SK-MEL-5 (cell line): ENCODE results near the gene SPTLC1. TPM values are rescaled to one million over a fixed set of nuclear protein-coding genes. Genes with fewer than 3 reads are reported as not detected.
"Not testable (repeated sequence)": the region's sequence is repeated elsewhere in the genome, so short reads cannot be mapped to it uniquely, and the experiment has no call there.

ENCODE experiments used
- DNase-seq: peaks from one replicate; pipeline ENCODE4 v3.0.0-alpha.2; 2016; ENCODE audit warnings: low read depth, low spot score
- in situ Hi-C: cut with HindIII; loops from 2 replicates; pipeline ENCODE4 v1.10.0; 2016; ENCODE audit warnings: low sequenced_read_pairs, high pct_unique_total_duplicates, low pct_unique_long_range_greater_than_20kb
- total RNA-seq: library from RNA; depleted of rRNA; stranded (reverse); fragments of >200 nt; shearing (Covaris generic); gene quantifications from 2 replicates; pipeline ENCODE4 v1.2.3, GENCODE V29; 2014

The SPTLC1 gene
- total RNA-seq, 1 experiment from 2014 or later, result 112 TPM

GRCh38 chr9:92108122-92108521 is 7.1 kb downstream of the SPTLC1 start:
- DNase-seq, result no peak
- in situ Hi-C loops, result no loop called here

GRCh38 chr9:92105446-92106225 is 9.6 kb downstream of the SPTLC1 start:
- DNase-seq, in situ Hi-C loops: not testable (repeated sequence)

GRCh38 chr9:92103601-92104000 is 11.6 kb downstream of the SPTLC1 start:
- DNase-seq, in situ Hi-C loops: not testable (repeated sequence)

- DNase-seq, result no peak
- in situ Hi-C loops, result no loop called here
These were observed 14.8 kb downstream of the SPTLC1 start for GRCh38 chr9:92100237-92100911.

GRCh38 chr9:92098638-92099037 is 16.6 kb downstream of the SPTLC1 start:
- DNase-seq, result no peak
- in situ Hi-C loops, result no loop called here

GRCh38 chr9:92097997-92098482 is 17.2 kb downstream of the SPTLC1 start:
- in situ Hi-C loops, result no loop called here
- peak; percentile 93 for DNase-seq

- in situ Hi-C loops, result no loop called here
- no peak for DNase-seq
These were observed 20.0 kb downstream of the SPTLC1 start for GRCh38 chr9:92095236-92095635.

GRCh38 chr9:92094655-92095054 is 20.6 kb downstream of the SPTLC1 start:
- DNase-seq, result peak; percentile 4
- in situ Hi-C loops, result no loop called here

GRCh38 chr9:92077888-92078287 is 37.3 kb downstream of the SPTLC1 start:
- in situ Hi-C loops, result no loop called here
- DNase-seq, result no peak

GRCh38 chr9:92071634-92072033 is 43.6 kb downstream of the SPTLC1 start:
- no peak for DNase-seq

GRCh38 chr9:92066168-92066567 is 49.0 kb downstream of the SPTLC1 start:
- DNase-seq, result no peak
- in situ Hi-C loops, result no loop called here

More at GRCh38 chr9:92071634-92072033, 43.6 kb downstream of the SPTLC1 start:
- in situ Hi-C loops, result no loop called here

- in situ Hi-C loops, result no loop called here
- no peak for DNase-seq
These were observed 50.5 kb downstream of the SPTLC1 start for GRCh38 chr9:92064711-92065110.

- DNase-seq, result no peak
- in situ Hi-C loops, result no loop called here
These were observed 54.0 kb downstream of the SPTLC1 start for GRCh38 chr9:92061184-92061583.

- in situ Hi-C loops, result no loop called here
- no peak for DNase-seq
These were observed 55.6 kb downstream of the SPTLC1 start for GRCh38 chr9:92059661-92060060.

GRCh38 chr9:92058723-92059444 is 56.3 kb downstream of the SPTLC1 start:
- in situ Hi-C loops, result no loop called here
- DNase-seq, result no peak

- no peak for DNase-seq
- in situ Hi-C loops, result no loop called here
These were observed 57.2 kb downstream of the SPTLC1 start for GRCh38 chr9:92058026-92058425.

GRCh38 chr9:92057226-92057625 is 58.0 kb downstream of the SPTLC1 start:
- in situ Hi-C loops, result no loop called here
- DNase-seq, result no peak

- in situ Hi-C loops, result no loop called here
- no peak for DNase-seq
These were observed 59.6 kb downstream of the SPTLC1 start for GRCh38 chr9:92055624-92056023.
